Measurements from ENCODE around the gene EVPL.

The EVPL gene

DNA sequence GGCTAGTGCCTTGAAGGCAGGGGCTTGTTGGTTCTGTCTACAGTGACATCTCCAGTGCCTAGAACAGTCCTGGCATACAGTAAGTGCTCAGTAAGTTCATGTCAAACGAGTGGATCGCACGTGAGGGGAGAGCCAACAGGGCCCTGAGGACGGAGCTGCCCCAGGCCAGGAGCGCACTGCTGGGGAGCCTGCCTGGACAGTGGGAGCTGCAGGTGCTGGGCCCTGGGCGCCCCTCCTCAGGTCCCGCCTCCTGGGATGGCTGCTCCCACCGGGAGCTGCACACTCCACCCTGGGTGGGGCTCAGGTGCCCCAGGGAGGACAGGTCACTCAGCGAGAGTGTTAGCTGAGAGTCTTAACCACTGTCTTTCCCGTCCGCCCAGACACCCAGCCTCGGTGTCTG is 1.8 kb downstream of the EVPL start:
- no peaks in the 10 kb centered on the region for H3K4me1 ChIP-seq (ENCODE audit: control insufficient read depth in 1 of 2, insufficient read depth in 2 of 2, low read length in 2 of 2)

DNA sequence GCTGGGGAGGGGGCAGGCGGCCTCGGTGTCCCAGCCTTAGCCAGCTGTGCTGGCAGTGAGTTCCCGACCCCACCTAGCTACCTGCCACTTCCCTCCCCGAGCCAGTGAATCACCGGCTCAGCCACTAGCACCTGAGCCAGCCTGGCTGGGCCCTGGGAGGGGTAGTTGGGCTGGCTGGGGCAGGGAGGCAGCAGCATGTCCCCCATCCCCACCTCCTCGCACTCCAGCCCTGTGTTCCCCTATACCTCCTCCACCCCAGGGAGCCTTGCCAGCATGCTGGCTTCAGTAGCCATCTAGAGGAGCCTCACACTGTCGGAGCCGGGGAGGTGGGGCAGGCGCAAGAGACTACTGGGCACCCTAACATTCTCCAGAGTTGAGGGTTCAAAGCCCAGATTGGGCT is 2.8 kb downstream of the EVPL start:
- Histone ChIP-seq H3K27me3 (ENCODE audit: low read depth, low read length) (no peaks in the 10 kb centered on the region), H3K4me3 (ENCODE audit: low read depth in 1 of 2, low read length in 2 of 2) (no peak overlapping the region), H3K36me3 (ENCODE audit: control insufficient read depth in 1 of 2, insufficient read depth in 2 of 2, low read length in 2 of 2) (no peaks in the 10 kb centered on the region), H3K9me3 (ENCODE audit: control insufficient read depth in 1 of 2, low read length in 2 of 2) (no peaks in the 10 kb centered on the region), H3K27ac (ENCODE audit: low read length) (no peak overlapping the region), H3K4me1 (ENCODE audit: control insufficient read depth in 1 of 2, insufficient read depth in 2 of 2, low read length in 2 of 2) (no peaks in the 10 kb centered on the region)

More for the DNA sequence above, 1.8 kb downstream of the EVPL start:
- Histone ChIP-seq H3K36me3 (ENCODE audit: control insufficient read depth in 1 of 2, insufficient read depth in 2 of 2, low read length in 2 of 2) (no peaks in the 10 kb centered on the region), H3K9me3 (ENCODE audit: control insufficient read depth in 1 of 2, low read length in 2 of 2) (no peaks in the 10 kb centered on the region), H3K27ac (ENCODE audit: low read length) (no peak overlapping the region), H3K4me3 (ENCODE audit: low read depth in 1 of 2, low read length in 2 of 2) (peak overlapping the region in 1 of 2 donors; percentile 38), H3K27me3 (ENCODE audit: low read depth, low read length) (no peaks in the 10 kb centered on the region)

DNA sequence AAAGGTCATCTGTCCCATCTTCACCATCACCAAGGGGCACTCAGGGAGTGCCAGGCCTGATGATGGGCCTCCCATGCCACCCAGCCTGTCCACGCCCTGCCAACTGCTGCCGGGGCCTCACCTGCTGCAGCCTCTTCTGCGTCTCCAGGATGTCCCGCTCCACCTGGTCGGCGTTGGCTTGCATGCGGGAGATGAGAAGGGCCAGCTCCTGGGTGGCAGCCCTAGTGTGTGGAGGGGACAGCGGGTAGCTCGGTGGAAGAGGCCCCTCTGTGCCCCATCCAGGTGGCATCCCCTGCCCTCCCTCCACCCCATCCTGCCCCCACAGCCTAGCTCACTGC is 3.2 kb downstream of the EVPL start:
- no peaks in the 10 kb centered on the region for H3K27me3 ChIP-seq (ENCODE audit: low read depth, low read length)
- no peak overlapping the region for H3K27ac ChIP-seq (ENCODE audit: low read length)

DNA sequence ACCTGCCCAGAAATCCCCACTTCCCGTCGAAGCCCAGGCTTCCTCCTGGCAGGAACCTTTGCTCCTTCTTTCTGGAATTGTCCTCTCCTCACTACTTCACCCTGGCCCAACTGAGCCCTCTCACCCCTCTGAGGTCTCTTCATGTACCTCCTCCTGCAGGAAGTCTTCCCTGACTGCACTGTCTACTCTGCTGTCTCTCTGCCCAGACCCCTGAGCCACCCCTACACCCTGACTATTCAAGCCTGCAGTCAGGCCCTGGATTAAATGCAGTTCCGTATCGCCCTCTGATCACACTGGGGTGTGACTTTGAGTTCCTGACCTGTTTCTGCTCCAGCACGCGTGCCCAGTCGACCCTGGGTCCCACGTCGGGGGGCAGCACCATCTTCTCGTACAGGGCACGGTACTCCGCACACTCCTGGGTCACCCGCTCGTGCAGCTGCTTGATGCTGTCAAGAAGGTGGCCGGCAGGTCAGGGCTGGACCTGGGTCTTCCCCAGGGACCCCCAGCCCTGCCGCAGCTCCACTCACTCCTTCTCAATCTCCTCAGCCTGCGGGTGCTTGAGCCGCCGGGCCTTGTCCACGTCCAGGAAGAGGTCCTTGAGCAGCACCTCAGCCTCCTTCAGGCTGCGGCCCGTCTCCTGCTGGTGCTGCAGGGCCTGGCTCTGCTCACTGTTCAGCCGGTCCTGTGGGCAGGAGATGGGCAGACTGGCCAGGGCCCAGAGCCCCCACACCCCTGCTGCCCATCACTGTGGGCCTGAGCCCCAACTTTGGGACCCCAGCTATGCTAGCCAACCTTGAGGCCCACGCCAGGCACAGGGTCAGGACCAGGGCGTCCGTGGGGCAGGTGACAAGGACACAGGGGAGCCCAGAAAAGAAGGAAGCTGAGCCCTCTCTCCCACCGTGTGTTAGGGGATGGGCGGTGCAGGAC is 3.9 kb downstream of the EVPL start:
- H3K9me3 ChIP-seq (ENCODE audit: control insufficient read depth in 1 of 2, low read length in 2 of 2), result no peaks in the 10 kb centered on the region
- H3K4me3 ChIP-seq (ENCODE audit: low read depth in 1 of 2, low read length in 2 of 2), result no peak overlapping the region
- H3K4me1 ChIP-seq (ENCODE audit: control insufficient read depth in 1 of 2, insufficient read depth in 2 of 2, low read length in 2 of 2), result no peaks in the 10 kb centered on the region
- H3K27me3 ChIP-seq (ENCODE audit: low read depth, low read length), result no peaks in the 10 kb centered on the region
- H3K36me3 ChIP-seq (ENCODE audit: control insufficient read depth in 1 of 2, insufficient read depth in 2 of 2, low read length in 2 of 2), result no peaks in the 10 kb centered on the region
- H3K27ac ChIP-seq (ENCODE audit: low read length), result no peak overlapping the region

More for the DNA sequence above, 3.2 kb downstream of the EVPL start:
- Histone ChIP-seq H3K9me3 (ENCODE audit: control insufficient read depth in 1 of 2, low read length in 2 of 2) (no peaks in the 10 kb centered on the region), H3K36me3 (ENCODE audit: control insufficient read depth in 1 of 2, insufficient read depth in 2 of 2, low read length in 2 of 2) (no peaks in the 10 kb centered on the region), H3K4me3 (ENCODE audit: low read depth in 1 of 2, low read length in 2 of 2) (no peak overlapping the region), H3K4me1 (ENCODE audit: control insufficient read depth in 1 of 2, insufficient read depth in 2 of 2, low read length in 2 of 2) (no peaks in the 10 kb centered on the region)

DNA sequence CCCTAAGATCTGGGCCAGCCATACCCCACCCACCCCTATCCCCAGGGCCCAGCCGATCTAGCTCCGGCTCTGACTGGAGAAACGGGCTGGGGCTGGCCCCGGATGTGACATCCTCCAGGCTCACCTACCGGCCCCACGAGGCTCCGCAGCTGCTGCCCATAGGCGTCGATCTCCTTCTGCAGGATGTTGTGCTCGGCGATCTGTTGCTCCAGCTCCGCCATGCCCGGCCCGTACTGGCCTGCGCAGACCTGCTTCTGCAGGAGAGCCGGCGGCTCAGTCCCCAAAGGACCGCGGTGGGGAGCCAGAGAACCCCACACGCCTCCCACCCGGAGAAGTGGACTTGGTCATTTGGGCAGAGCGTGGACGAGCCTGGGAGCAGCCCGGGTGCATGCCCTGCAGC is 4.8 kb downstream of the EVPL start:
- no peaks in the 10 kb centered on the region for H3K27me3 ChIP-seq (ENCODE audit: low read depth, low read length)
- no peaks in the 10 kb centered on the region for H3K4me1 ChIP-seq (ENCODE audit: control insufficient read depth in 1 of 2, insufficient read depth in 2 of 2, low read length in 2 of 2)
- no peak overlapping the region for H3K27ac ChIP-seq (ENCODE audit: low read length)
- no peaks in the 10 kb centered on the region for H3K9me3 ChIP-seq (ENCODE audit: control insufficient read depth in 1 of 2, low read length in 2 of 2)
- no peaks in the 10 kb centered on the region for H3K36me3 ChIP-seq (ENCODE audit: control insufficient read depth in 1 of 2, insufficient read depth in 2 of 2, low read length in 2 of 2)
- H3K4me3 ChIP-seq (ENCODE audit: low read depth in 1 of 2, low read length in 2 of 2), result no peak overlapping the region

DNA sequence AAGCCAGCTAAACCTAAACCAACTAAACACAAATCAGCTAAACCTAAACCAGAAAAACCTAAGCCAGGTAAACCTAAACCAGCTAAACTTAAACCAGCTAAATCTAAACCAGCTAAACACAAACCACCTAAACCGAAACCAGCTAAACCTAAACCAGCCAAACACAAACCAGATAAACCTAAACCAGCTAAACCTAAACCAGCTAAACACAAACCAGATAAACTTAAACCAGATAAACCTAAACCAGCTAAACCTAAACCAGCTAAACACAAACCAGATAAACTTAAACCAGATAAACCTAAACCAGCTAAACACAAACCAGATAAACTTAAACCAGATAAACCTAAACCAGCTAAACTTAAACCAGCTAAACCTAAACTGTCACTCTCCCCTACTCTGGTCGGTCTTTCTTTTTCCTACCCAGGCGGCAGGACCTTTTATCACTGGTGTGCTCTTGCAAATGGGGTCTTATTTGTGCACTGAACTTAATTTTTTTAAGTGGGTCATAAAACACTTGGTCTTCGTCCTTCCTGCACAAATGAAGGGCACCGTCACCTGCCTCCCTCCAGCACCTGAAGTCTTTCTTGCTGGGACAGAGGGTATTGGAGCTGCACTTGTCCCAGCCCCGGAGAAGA is 7.2 kb downstream of the EVPL start:
- Histone ChIP-seq H3K36me3 (ENCODE audit: control insufficient read depth in 1 of 2, insufficient read depth in 2 of 2, low read length in 2 of 2) (no peaks in the 10 kb centered on the region), H3K4me3 (ENCODE audit: low read depth in 1 of 2, low read length in 2 of 2) (no peak overlapping the region), H3K4me1 (ENCODE audit: control insufficient read depth in 1 of 2, insufficient read depth in 2 of 2, low read length in 2 of 2) (no peaks in the 10 kb centered on the region), H3K27ac (ENCODE audit: low read length) (no peak overlapping the region), H3K27me3 (ENCODE audit: low read depth, low read length) (no peaks in the 10 kb centered on the region), H3K9me3 (ENCODE audit: control insufficient read depth in 1 of 2, low read length in 2 of 2) (no peaks in the 10 kb centered on the region)

DNA sequence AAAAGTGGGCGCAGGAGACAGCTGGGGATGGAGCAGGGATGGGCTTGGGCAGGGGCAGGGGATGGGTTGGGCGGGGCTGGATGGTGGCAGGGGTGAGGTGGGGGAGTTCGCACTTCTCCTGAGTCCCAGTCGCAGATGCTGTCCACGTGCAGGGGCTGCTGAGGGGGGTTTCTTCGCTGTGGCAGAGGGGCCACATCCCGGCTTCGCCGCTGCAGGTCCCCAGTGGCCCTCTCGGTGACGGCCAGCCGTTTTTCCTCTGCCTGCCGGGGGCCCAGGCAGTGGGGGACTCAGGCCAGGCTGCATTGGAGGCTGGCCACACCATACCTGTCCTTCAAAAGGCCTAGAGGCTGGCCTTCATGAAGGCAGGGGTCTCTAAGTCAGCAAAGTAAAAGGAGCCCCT is 8.3 kb downstream of the EVPL start:
- peaks cover 0 to 10% of the 10 kb centered on the region in 2 donors for H3K4me1 ChIP-seq (ENCODE audit: control insufficient read depth in 1 of 2, insufficient read depth in 2 of 2, low read length in 2 of 2)
- no peaks in the 10 kb centered on the region for H3K9me3 ChIP-seq (ENCODE audit: control insufficient read depth in 1 of 2, low read length in 2 of 2)
- no peaks in the 10 kb centered on the region for H3K27me3 ChIP-seq (ENCODE audit: low read depth, low read length)
- H3K27ac ChIP-seq (ENCODE audit: low read length), result no peak overlapping the region
- H3K4me3 ChIP-seq (ENCODE audit: low read depth in 1 of 2, low read length in 2 of 2), result no peak overlapping the region
- no peaks in the 10 kb centered on the region for H3K36me3 ChIP-seq (ENCODE audit: control insufficient read depth in 1 of 2, insufficient read depth in 2 of 2, low read length in 2 of 2)

DNA sequence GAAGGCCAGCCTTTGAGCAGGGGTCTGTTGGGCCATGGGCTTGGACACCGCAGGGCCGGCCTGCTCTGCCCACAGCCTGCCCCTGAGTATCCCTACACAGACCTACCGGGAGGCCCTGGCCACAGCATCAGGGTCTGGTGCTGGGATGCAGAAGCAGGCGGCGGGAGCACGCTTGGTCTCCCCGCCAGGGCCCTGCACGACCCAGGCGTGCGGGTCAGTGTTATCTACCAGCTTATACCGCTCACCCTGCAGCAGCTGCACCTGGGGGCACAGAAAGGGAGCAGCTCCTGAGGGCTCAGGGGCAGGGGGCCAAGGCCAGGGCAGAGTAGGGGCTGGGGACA is 8.8 kb downstream of the EVPL start:
- Histone ChIP-seq H3K9me3 (ENCODE audit: control insufficient read depth in 1 of 2, low read length in 2 of 2) (no peaks in the 10 kb centered on the region), H3K27ac (ENCODE audit: low read length) (no peak overlapping the region), H3K4me3 (ENCODE audit: low read depth in 1 of 2, low read length in 2 of 2) (no peak overlapping the region), H3K4me1 (ENCODE audit: control insufficient read depth in 1 of 2, insufficient read depth in 2 of 2, low read length in 2 of 2) (peaks cover 0 to 10% of the 10 kb centered on the region in 2 donors), H3K27me3 (ENCODE audit: low read depth, low read length) (no peaks in the 10 kb centered on the region), H3K36me3 (ENCODE audit: control insufficient read depth in 1 of 2, insufficient read depth in 2 of 2, low read length in 2 of 2) (no peaks in the 10 kb centered on the region)

DNA sequence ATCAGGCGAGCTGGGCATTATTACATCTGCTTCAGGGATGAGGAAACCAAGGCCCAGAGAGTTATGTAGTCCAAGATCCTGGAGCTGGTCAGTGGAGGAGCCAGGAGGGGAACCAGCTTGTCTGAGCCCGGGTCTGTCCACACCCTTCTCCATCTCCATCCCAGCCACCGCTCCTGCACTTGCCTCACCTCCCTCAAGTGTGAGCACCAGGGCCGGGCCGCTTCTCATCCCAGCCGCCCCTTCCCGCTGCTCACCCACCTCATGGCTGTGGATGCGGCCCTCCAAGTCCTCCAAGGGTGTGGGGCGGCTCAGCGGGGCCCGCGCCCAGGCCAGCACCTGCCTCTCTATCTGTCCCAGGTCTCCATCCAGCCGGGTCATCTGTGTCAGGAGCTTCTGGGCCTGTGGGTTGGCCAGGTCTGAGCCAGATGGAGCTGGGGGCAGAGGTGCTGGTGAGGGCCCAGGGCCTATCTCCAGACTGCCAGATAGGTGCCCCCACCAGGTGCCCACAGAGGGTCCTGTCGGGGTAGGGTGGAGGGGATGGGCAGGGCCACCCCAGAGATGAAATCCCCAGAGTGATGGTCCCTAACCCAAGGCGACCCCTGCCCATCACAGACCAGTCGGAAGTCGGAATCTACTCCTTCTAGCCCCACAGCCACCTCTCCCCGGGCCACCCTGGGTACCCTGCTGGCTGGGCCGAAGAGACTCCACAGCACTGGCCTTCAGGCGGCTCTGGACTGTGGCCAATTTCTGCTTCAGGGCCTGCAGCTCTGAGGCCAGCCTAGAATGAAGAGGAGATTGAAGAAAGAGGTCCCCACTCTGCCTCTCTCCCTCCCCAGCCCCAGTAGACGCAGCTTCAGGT is 9.4 kb downstream of the EVPL start:
- H3K4me3 ChIP-seq (ENCODE audit: low read depth in 1 of 2, low read length in 2 of 2), result no peak overlapping the region
- H3K9me3 ChIP-seq (ENCODE audit: control insufficient read depth in 1 of 2, low read length in 2 of 2), result no peaks in the 10 kb centered on the region
- no peak overlapping the region for H3K27ac ChIP-seq (ENCODE audit: low read length)
- H3K36me3 ChIP-seq (ENCODE audit: control insufficient read depth in 1 of 2, insufficient read depth in 2 of 2, low read length in 2 of 2), result no peaks in the 10 kb centered on the region
- no peaks in the 10 kb centered on the region for H3K27me3 ChIP-seq (ENCODE audit: low read depth, low read length)
- H3K4me1 ChIP-seq (ENCODE audit: control insufficient read depth in 1 of 2, insufficient read depth in 2 of 2, low read length in 2 of 2), result peaks cover 0 to 10% of the 10 kb centered on the region in 2 donors

DNA sequence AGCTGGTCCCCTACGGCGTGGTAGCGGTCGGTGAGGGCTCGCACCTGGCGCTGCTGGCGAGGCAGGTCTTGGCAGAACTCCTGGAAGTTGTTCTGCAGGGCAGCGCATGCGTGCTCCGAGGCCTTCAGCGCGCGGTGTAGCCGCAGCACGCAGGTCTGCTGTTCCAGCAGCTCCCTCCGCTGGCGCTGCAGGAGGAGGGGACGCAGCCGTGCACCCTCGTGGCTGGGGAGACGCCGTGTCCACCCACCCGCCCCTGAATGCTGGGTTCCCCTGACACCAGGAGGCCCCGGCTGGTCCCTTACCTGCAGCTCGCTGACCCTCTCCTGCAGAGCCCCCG is 12.2 kb downstream of the EVPL start:
- H3K27ac ChIP-seq (ENCODE audit: low read length), result no peak overlapping the region

More for the DNA sequence above, 12.2 kb downstream of the EVPL start:
- Histone ChIP-seq H3K4me1 (ENCODE audit: control insufficient read depth in 1 of 2, insufficient read depth in 2 of 2, low read length in 2 of 2) (peaks cover 0 to 10% of the 10 kb centered on the region in 2 donors), H3K36me3 (ENCODE audit: control insufficient read depth in 1 of 2, insufficient read depth in 2 of 2, low read length in 2 of 2) (no peaks in the 10 kb centered on the region), H3K27me3 (ENCODE audit: low read depth, low read length) (no peaks in the 10 kb centered on the region), H3K9me3 (ENCODE audit: control insufficient read depth in 1 of 2, low read length in 2 of 2) (no peaks in the 10 kb centered on the region), H3K4me3 (ENCODE audit: low read depth in 1 of 2, low read length in 2 of 2) (no peak overlapping the region)

Data from muscle layer of duodenum (tissue), 2 donors.